ENCODE measurements around the gene STK11.

Gene STK11

DNA sequence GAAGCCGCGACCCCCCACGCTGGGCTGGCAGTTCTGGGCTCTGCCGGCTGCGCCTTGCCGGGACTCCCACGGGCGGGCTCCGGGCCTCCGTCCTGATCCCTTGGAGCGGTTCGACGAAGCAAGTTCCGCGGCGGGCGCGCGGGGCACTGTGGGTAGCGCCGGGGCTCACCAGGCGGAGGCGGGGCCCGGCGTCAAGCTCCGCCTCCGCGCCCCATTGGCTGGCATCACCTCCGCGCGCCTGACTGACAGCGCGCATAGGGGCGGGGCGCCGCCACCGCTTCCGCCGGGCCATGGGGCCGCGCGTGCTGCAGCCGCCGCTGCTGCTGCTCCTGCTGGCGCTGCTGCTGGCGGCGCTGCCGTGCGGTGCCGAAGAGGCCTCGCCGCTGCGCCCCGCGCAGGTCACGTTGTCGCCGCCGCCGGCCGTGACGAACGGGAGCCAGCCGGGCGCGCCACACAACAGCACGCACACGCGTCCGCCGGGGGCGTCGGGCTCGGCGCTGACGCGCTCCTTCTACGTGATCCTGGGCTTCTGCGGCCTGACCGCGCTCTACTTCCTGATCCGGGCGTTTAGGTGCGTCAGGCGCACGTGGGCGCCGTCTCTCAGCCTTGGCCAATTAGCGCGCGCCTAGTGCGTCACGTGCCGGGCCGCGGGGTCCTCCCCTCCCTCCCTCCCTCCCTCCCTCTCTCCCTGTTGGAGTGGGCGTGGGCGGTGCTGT, 69.8 kb downstream of the STK11 start, which contains the start of gene FAM174C:
Gene FAM174C (plus strand): TSS at position 271 of the 716 bp plus-strand sequence. CDS start 20 bp downstream, at position 291.
- peak; percentile 76 for DNase-seq

DNA sequence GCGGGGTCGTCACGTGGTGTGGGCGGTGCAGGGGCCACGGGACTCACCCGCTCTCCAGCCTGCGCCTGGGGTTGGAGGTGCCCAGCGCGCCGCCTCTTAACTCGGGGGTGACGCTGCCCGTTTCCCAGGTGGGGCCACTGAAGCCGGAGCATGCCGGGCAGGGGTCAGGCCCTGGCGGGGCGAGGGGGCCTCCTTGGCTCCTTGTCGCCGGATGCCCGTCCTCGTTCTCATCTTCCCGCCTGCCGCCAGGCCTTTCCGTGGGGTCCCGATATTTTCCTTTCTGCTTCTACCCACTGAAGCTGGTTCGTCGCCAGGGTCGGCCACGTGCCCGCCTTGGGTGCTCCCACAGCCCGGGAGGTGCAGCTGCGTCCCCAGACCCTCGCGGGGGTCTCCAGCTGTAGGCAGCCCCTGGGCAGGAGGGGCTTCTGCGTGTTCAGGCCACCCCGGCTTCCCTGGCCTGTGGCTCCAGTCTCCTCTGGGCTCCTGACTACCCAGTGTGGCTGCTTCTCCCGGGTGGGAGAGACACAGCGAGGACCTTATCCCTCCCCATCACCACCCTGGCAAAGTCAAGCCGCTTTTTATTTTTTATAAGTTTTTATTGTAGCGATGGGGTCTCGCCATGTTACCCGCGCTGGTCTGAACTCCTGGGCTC, 70.5 kb downstream of the STK11 start:
- no peak for DNase-seq

- DNase-seq, result no peak
Observed at GRCh38 chr19:1276628-1277022, 71.0 kb downstream of the STK11 start.

DNA sequence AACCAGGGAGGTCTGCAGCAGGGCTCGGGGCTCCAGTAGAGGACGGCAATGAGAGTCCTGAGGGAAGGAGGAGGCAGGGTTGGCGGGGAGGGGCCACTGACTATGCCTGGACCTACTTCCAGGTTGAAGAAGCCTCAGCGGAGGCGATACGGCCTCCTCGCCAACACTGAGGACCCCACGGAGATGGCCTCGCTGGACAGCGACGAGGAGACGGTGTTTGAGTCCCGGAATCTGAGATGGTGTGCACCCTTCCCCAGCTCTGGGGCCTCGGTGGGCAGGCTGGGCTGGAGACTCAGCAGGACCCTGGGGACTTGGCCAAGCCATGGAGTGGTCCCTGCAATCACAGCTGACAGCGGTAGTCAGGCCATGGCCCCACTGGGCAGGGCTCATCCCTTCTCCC, 71.5 kb downstream of the STK11 start:
- no peak for DNase-seq
